HUDEP-2 (cell line): ENCODE data around the gene IL17A.

Source experiments
- DNase-seq, 76 experiments: peaks; one replicate each; lab custom pipeline; 2025; ENCODE audit not compliant: unreplicated experiment in 76 of 76; lab: John Stamatoyannopoulos, UW

IL17A gene

GRCh38 chr6:52209770-52210169 lies 23.6 kb downstream of the IL17A start:
- DNase-seq = no peak

- no peak for DNase-seq
These were observed 24.1 kb downstream of the IL17A start for GRCh38 chr6:52210227-52210626.

GRCh38 chr6:52213127-52213526 lies 27.0 kb downstream of the IL17A start:
- DNase-seq = no peak

GRCh38 chr6:52215787-52216186 lies 29.6 kb downstream of the IL17A start:
- no peak for DNase-seq

- DNase-seq = no peak
These were observed 30.9 kb downstream of the IL17A start for GRCh38 chr6:52216932-52217575.

- no peak for DNase-seq
These were observed 31.6 kb downstream of the IL17A start for GRCh38 chr6:52217761-52218160.

GRCh38 chr6:52221302-52221701 lies 35.1 kb downstream of the IL17A start:
- DNase-seq = peak in 25 of 76 experiments; percentile 2 to 81 (median 32)

- DNase-seq = no peak
These were observed 41.3 kb downstream of the IL17A start for GRCh38 chr6:52227495-52227894.

- DNase-seq = no peak
These were observed 44.5 kb downstream of the IL17A start for GRCh38 chr6:52230685-52231084.

GRCh38 chr6:52231406-52232127 lies 45.4 kb downstream of the IL17A start:
- DNase-seq = no peak

GRCh38 chr6:52233005-52233404 lies 46.8 kb downstream of the IL17A start:
- DNase-seq = no peak

- DNase-seq = peak in 25 of 76 experiments; percentile 5 to 62 (median 21)
These were observed 48.0 kb downstream of the IL17A start for GRCh38 chr6:52233975-52234823.
